Keratinocyte (primary cell): ENCODE measurements around the gene MCRIP2.

Source experiments
- CTCF ChIP-seq, 3 experiments: IDR thresholded peaks in 1 of 3; conservative IDR thresholded peaks in 1 of 3; optimal IDR thresholded peaks in 1 of 3; 2 replicates in 2 of 3; 3 replicates in 1 of 3; pipeline versions ENCODE3 to v1.5.1; 2011; ENCODE audit warnings: low read length in 3 of 3, mild to moderate bottlenecking in 3 of 3, moderate library complexity in 2 of 3, control low read depth in 1 of 3, inconsistent platforms in 1 of 3; ENCODE audit not compliant: insufficient read depth in 2 of 3; ENCODE audit errors: extremely low read depth in 1 of 3
- EZH2 ChIP-seq: IDR thresholded peaks from one replicate; pipeline ENCODE4 v1.6.1; 2012; ENCODE audit warnings: inconsistent platforms, mild to moderate bottlenecking, low read length, moderate library complexity

DNA sequence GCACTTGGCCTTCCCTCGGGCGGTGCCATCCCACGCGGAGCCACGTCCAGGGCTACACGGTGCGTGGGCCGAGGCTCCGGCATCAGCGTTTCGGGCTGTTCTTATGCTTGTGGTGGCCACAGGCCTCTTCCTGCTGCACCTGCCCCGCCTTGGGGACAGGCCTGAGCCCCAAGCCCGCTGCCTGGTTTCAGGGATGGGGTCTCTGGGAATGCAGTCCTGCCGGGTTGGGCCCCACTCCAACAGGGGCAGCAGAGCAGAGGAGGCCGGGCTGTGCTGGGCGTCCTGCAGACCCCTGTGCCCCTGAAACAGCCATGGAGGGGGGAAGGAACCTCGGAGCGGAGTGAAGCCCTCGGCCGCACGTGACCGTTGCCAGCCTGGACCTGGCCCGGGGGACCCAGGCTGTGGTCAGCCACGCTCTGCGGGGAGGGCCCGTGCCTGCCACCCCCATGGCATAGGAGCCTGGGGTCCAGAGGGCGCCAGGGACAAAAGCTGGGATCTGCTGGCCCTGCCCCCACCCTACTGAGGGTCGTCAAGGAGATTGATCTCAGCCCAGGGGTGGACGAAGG, 11.3 kb upstream of the MCRIP2 start:
- TF ChIP-seq CTCF (optimal IDR thresholded peaks at IDR 0.05 in 1 of 3, IDR thresholded peaks at IDR 0.05 in 1 of 3, conservative IDR thresholded peaks at IDR 0.05 in 1 of 3; ENCODE audit: extremely low read depth in 1 of 3, insufficient read depth in 2 of 3, low read length in 3 of 3) (no peak), EZH2 (no peak)
